Brain microvascular endothelial cell (primary cell): Measurements from ENCODE around the gene ADAMTS8.

Experiments used
- DNase-seq: peaks from one replicate; pipeline ENCODE4 v3.0.0-alpha.2; 2020
- H3K27ac ChIP-seq: fragments of 250-450 bp; sonication (Bioruptor Pico); 2 replicates; pipeline ENCODE4 v1.5.1; 2020; ENCODE audit warnings: mild to moderate bottlenecking, moderate library complexity
- H3K27me3 ChIP-seq: fragments of 250-450 bp; sonication (Bioruptor Pico); replicated peaks from 2 replicates; pipeline ENCODE4 v1.5.1; 2020; ENCODE audit warnings: mild to moderate bottlenecking
- H3K36me3 ChIP-seq: fragments of 250-450 bp; sonication (Bioruptor Pico); replicated peaks from 2 replicates; pipeline ENCODE4 v1.5.1; 2020; ENCODE audit warnings: mild to moderate bottlenecking
- H3K4me3 ChIP-seq: 2 replicates; pipeline ENCODE4 v1.5.1; 2011; ENCODE audit warnings: low read depth, mild to moderate bottlenecking, control low read depth, low read length, moderate library complexity
- CTCF ChIP-seq: IDR thresholded peaks from 2 replicates; pipeline ENCODE4 v1.5.1; 2011; ENCODE audit warnings: low read depth, mild to moderate bottlenecking, moderate library complexity, low read length, control low read depth, inconsistent platforms; ENCODE audit errors: missing control alignments
- in situ Hi-C: cut with HindIII; loops from 2 replicates; pipeline ENCODE4 v1.10.0; 2017; ENCODE audit warnings: low sequenced_read_pairs, low pct_ligation_motif_present

Gene ADAMTS8

GRCh38 chr11:130409594-130410388 is 18.6 kb downstream of the ADAMTS8 start:
- DNase-seq: no peak
- H3K36me3 ChIP-seq: no peaks in the 10 kb centered on the region
- in situ Hi-C loops: no loop called here
- H3K27me3 ChIP-seq: no peaks in the 10 kb centered on the region
- TF ChIP-seq CTCF: no peak
- no peak overlapping the region for H3K4me3 ChIP-seq
- no peak overlapping the region for H3K27ac ChIP-seq

DNA sequence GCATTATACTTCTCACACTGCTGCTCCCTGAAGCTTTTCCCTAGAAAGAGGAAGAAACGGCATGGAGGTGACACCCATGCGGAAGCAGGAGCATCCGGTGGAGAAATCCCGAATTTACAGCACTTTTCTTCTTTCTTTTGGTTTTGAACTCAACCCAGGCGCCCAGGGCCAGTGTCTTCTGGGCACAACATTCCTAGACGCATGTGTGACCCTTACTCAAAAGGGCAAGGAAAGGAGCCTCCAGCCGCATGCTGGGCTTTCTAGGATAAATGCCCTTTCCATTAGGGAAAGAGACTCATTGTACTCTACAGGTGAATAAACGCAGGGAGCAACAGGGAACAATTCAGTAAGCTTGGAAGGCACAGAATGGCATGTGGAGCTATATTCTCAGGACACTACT is 19.5 kb downstream of the ADAMTS8 start:
- in situ Hi-C loops: no loop called here
- Histone ChIP-seq H3K27me3 (no peaks in the 10 kb centered on the region), H3K36me3 (no peaks in the 10 kb centered on the region), H3K27ac (no peak overlapping the region), H3K4me3 (no peak overlapping the region)
- no peak for DNase-seq
- TF ChIP-seq CTCF: no peak

GRCh38 chr11:130408401-130408890 is 20.0 kb downstream of the ADAMTS8 start:
- no peak overlapping the region for H3K27ac ChIP-seq
- no peaks in the 10 kb centered on the region for H3K27me3 ChIP-seq
- H3K36me3 ChIP-seq: no peaks in the 10 kb centered on the region
- H3K4me3 ChIP-seq: no peak overlapping the region
- TF ChIP-seq CTCF: no peak
- no peak for DNase-seq
- in situ Hi-C loops: no loop called here

- no peaks in the 10 kb centered on the region for H3K36me3 ChIP-seq
- peak; percentile 71 for DNase-seq
- no peaks in the 10 kb centered on the region for H3K27me3 ChIP-seq
- H3K4me3 ChIP-seq: no peak overlapping the region
- in situ Hi-C loops: no loop called here
- H3K27ac ChIP-seq: no peak overlapping the region
- no peak for TF ChIP-seq CTCF
Measured at GRCh38 chr11:130407978-130408377, 20.4 kb downstream of the ADAMTS8 start.

DNA sequence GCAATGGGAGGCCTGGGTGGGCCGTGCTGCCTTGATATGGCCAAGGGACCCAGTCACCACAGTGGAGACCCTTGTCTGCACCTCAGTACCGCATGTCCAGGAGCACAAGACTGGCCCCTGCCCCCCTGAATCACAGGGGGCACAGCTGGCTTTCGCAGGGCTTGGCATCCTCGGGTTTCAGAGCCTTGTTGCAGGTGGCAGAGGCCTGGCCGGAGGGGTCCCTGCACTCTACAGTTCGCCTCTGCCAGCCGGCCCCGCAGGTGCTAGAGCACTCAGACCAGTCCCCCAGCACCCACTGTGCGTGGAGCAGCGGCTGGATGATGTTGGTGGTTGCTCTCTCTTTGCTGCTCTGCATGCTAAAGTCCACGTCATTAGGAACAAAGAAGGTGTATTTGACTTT is 23.0 kb downstream of the ADAMTS8 start:
- in situ Hi-C loops: no loop called here
- H3K27me3 ChIP-seq: no peaks in the 10 kb centered on the region
- TF ChIP-seq CTCF: no peak
- no peaks in the 10 kb centered on the region for H3K36me3 ChIP-seq
- DNase-seq: no peak
- H3K4me3 ChIP-seq: no peak overlapping the region
- no peak overlapping the region for H3K27ac ChIP-seq

DNA sequence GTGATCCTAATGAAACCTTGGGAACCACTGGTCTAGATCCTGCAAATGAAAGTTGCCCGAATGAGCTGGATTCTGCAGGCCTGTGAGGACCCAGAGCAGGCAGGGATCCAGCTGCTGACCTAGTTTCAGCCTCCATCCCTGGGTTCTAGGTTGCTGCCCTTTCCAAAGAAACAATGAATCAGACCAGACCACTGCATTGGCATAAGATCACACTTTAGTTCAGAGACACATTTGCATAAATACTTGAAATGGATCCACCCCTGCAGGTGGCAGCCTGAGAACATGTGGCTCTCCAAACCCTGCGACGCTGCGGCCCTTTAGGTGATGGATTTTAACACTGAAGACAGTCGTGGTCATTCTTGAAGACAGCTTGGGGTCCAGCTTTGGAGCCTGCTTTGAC is 23.7 kb downstream of the ADAMTS8 start:
- Histone ChIP-seq H3K27me3 (no peaks in the 10 kb centered on the region), H3K36me3 (no peaks in the 10 kb centered on the region), H3K4me3 (no peak overlapping the region), H3K27ac (no peak overlapping the region)
- no peak for TF ChIP-seq CTCF
- in situ Hi-C loops: no loop called here
- DNase-seq: no peak
